Activated B cell treated with CpG ODN at 0.5 μM for 24 hours (primary cell): ENCODE results near the gene TCP11L2. TPM values are rescaled to one million over a fixed set of nuclear protein-coding genes. Genes with fewer than 3 reads are reported as not detected.

Source experiments
- ATAC-seq: fragments of 200-7000 bp; cut with Tn5 transposase; one replicate; pipeline ENCODE4 v1.10.0; 2021; ENCODE audit warnings: low read depth, mild to moderate bottlenecking, moderate library complexity
- CTCF ChIA-PET: fragments of 350-600 bp; sonication (Branson Sonifier 250); formaldehyde crosslinking; loops from one replicate; lab custom pipeline; 2021; ENCODE audit warnings: antibody characterized with exemption; lab: Charles Lee
- POLR2A ChIA-PET: fragments of 350-600 bp; sonication (Branson Sonifier 250); formaldehyde crosslinking; loops from one replicate; lab custom pipeline; 2021; ENCODE audit warnings: antibody characterized with exemption; lab: Charles Lee
- DNase-seq: peaks from one replicate; pipeline ENCODE4 v3.0.0; 2022
- H3K27ac Mint-ChIP-seq: one replicate; pipeline ENCODE4 v1.8.0; 2020; ENCODE audit warnings: mixed read lengths
- H3K27me3 Mint-ChIP-seq: one replicate; pipeline ENCODE4 v1.8.0; 2021; ENCODE audit warnings: mixed read lengths
- H3K36me3 Mint-ChIP-seq: one replicate; pipeline ENCODE4 v1.8.0; 2021; ENCODE audit warnings: low read depth, mixed read lengths
- H3K4me1 Mint-ChIP-seq: one replicate; pipeline ENCODE4 v1.8.0; 2021; ENCODE audit warnings: mixed read lengths
- H3K4me3 Mint-ChIP-seq: one replicate; pipeline ENCODE4 v1.8.0; 2020; ENCODE audit warnings: mild to moderate bottlenecking, mixed read lengths
- H3K9me3 Mint-ChIP-seq: one replicate; pipeline ENCODE4 v1.8.0; 2020; ENCODE audit warnings: mixed read lengths
- CTCF ChIP-seq: fragments of 200-600 bp; IDR thresholded peaks from one replicate; pipeline ENCODE4 v1.8.0; 2022; ENCODE audit warnings: antibody characterized with exemption, mild to moderate bottlenecking
- intact Hi-C: fragments of 100-400 bp; cut with micrococcal nuclease; formaldehyde crosslinking; loops from one replicate; pipeline ENCODE4 v1.15.1; 2024
- total RNA-seq: library from RNA; stranded (reverse); gene quantifications from 2 replicates; pipeline ENCODE4 v1.2.3, GENCODE V29; 2022

The TCP11L2 gene
- total RNA-seq, 1 donor from 2014 or later: 52.5 TPM

GRCh38 chr12:106331599-106331998, 29.1 kb downstream of the TCP11L2 start:
- no peak for TF ChIP-seq CTCF
- no peaks in the 10 kb centered on the region for H3K9me3 Mint-ChIP-seq
- intact Hi-C loops: no loop called here
- peaks cover 85% of the 10 kb centered on the region for H3K36me3 Mint-ChIP-seq
- no peak overlapping the region for H3K4me3 Mint-ChIP-seq
- peaks cover 9% of the 10 kb centered on the region for H3K4me1 Mint-ChIP-seq
- POLR2A ChIA-PET: no interaction called here
- DNase-seq (no peak), ATAC-seq (no peak)
- CTCF ChIA-PET: interaction anchor here (0.7 kb wide), 1 partner anchor 108 kb away, joined by 3 read pairs; no protein-coding TSS in a partner anchor
- no peaks in the 10 kb centered on the region for H3K27me3 Mint-ChIP-seq
- no peak overlapping the region for H3K27ac Mint-ChIP-seq

- intact Hi-C loops: no loop called here
- Mint-ChIP-seq H3K4me1 (peaks cover 9% of the 10 kb centered on the region), H3K4me3 (no peak overlapping the region), H3K9me3 (no peaks in the 10 kb centered on the region), H3K27me3 (no peaks in the 10 kb centered on the region), H3K27ac (no peak overlapping the region), H3K36me3 (peaks cover 85% of the 10 kb centered on the region)
- ChIA-PET CTCF (no interaction called here), POLR2A (interaction anchor here (1.1 kb wide), 1 partner anchor 31 kb away, joined by 3 read pairs; no protein-coding TSS in a partner anchor)
- ATAC-seq (no peak), DNase-seq (no peak)
- TF ChIP-seq CTCF: no peak
These were observed 30.0 kb downstream of the TCP11L2 start for GRCh38 chr12:106332536-106332935.

GRCh38 chr12:106333010-106333409, 30.5 kb downstream of the TCP11L2 start:
- Mint-ChIP-seq H3K36me3 (peaks cover 86% of the 10 kb centered on the region), H3K9me3 (no peaks in the 10 kb centered on the region), H3K27me3 (no peaks in the 10 kb centered on the region), H3K27ac (no peak overlapping the region), H3K4me1 (peaks cover 9% of the 10 kb centered on the region), H3K4me3 (no peak overlapping the region)
- DNase-seq (no peak), ATAC-seq (no peak)
- POLR2A ChIA-PET: interaction anchor here (1.1 kb wide), 1 partner anchor 31 kb away, joined by 3 read pairs; no protein-coding TSS in a partner anchor
- CTCF ChIA-PET: no interaction called here
- no peak for TF ChIP-seq CTCF
- intact Hi-C loops: no loop called here

GRCh38 chr12:106333756-106334155, 31.2 kb downstream of the TCP11L2 start:
- TF ChIP-seq CTCF: no peak
- CTCF ChIA-PET: no interaction called here
- H3K27ac Mint-ChIP-seq: no peak overlapping the region
- no peak for ATAC-seq
- H3K27me3 Mint-ChIP-seq: no peaks in the 10 kb centered on the region
- no peak for DNase-seq
- peaks cover 9% of the 10 kb centered on the region for H3K4me1 Mint-ChIP-seq
- no peak overlapping the region for H3K4me3 Mint-ChIP-seq
- H3K36me3 Mint-ChIP-seq: peaks cover 86% of the 10 kb centered on the region
- intact Hi-C loops: no loop called here
- no peaks in the 10 kb centered on the region for H3K9me3 Mint-ChIP-seq
- POLR2A ChIA-PET: no interaction called here

GRCh38 chr12:106341086-106341877, 38.7 kb downstream of the TCP11L2 start:
- ChIA-PET CTCF (no interaction called here), POLR2A (no interaction called here)
- Mint-ChIP-seq H3K4me1 (no peaks in the 10 kb centered on the region), H3K4me3 (no peak overlapping the region), H3K27ac (no peak overlapping the region), H3K9me3 (no peaks in the 10 kb centered on the region), H3K27me3 (no peaks in the 10 kb centered on the region), H3K36me3 (peaks cover 88% of the 10 kb centered on the region)
- intact Hi-C loops: no loop called here
- TF ChIP-seq CTCF: no peak
- ATAC-seq: no peak
- DNase-seq: no peak
